ENCODE measurements around the gene KCNMA1. TPM values are rescaled to one million over a fixed set of nuclear protein-coding genes. Genes with fewer than 3 reads are reported as not detected.

Gene KCNMA1
- total RNA-seq, 2 donors from 2014 or later: 168 to 188 TPM

GRCh38 chr10:77544617-77545016 lies 93.0 kb downstream of the KCNMA1 start:
- Histone ChIP-seq H3K36me3 (no peaks in the 10 kb centered on the region), H3K27me3 (replicated peaks; ENCODE audit: insufficient read depth) (no peaks in the 10 kb centered on the region), H3K27ac (no peak overlapping the region), H3K9me3 (no peaks in the 10 kb centered on the region), H3K4me3 (no peak overlapping the region), H3K4me1 (ENCODE audit: control insufficient read depth in 1 of 2, low read depth in 2 of 2) (peaks cover 28 to 63% of the 10 kb centered on the region in 2 donors)
- DNase-seq (ENCODE audit: low spot score) (no peak), ATAC-seq (ENCODE audit: insufficient number of reproducible peaks, low FRiP score, low read depth) (no peak)
- TF ChIP-seq, protein P1, sequence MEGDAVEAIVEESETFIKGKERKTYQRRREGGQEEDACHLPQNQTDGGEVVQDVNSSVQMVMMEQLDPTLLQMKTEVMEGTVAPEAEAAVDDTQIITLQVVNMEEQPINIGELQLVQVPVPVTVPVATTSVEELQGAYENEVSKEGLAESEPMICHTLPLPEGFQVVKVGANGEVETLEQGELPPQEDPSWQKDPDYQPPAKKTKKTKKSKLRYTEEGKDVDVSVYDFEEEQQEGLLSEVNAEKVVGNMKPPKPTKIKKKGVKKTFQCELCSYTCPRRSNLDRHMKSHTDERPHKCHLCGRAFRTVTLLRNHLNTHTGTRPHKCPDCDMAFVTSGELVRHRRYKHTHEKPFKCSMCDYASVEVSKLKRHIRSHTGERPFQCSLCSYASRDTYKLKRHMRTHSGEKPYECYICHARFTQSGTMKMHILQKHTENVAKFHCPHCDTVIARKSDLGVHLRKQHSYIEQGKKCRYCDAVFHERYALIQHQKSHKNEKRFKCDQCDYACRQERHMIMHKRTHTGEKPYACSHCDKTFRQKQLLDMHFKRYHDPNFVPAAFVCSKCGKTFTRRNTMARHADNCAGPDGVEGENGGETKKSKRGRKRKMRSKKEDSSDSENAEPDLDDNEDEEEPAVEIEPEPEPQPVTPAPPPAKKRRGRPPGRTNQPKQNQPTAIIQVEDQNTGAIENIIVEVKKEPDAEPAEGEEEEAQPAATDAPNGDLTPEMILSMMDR (IDR thresholded peaks at IDR 0.05): no peak

- Histone ChIP-seq H3K36me3 (no peaks in the 10 kb centered on the region), H3K9me3 (no peaks in the 10 kb centered on the region), H3K27ac (no peak overlapping the region), H3K4me1 (ENCODE audit: control insufficient read depth in 1 of 2, low read depth in 2 of 2) (peaks cover 22 to 52% of the 10 kb centered on the region in 2 donors), H3K27me3 (replicated peaks; ENCODE audit: insufficient read depth) (no peaks in the 10 kb centered on the region), H3K4me3 (no peak overlapping the region)
- TF ChIP-seq, protein P1 (IDR thresholded peaks at IDR 0.05): no peak
- no peak for DNase-seq (ENCODE audit: low spot score)
- ATAC-seq (ENCODE audit: insufficient number of reproducible peaks, low FRiP score, low read depth): no peak
These were observed 94.8 kb downstream of the KCNMA1 start for GRCh38 chr10:77542710-77543259.

DNA sequence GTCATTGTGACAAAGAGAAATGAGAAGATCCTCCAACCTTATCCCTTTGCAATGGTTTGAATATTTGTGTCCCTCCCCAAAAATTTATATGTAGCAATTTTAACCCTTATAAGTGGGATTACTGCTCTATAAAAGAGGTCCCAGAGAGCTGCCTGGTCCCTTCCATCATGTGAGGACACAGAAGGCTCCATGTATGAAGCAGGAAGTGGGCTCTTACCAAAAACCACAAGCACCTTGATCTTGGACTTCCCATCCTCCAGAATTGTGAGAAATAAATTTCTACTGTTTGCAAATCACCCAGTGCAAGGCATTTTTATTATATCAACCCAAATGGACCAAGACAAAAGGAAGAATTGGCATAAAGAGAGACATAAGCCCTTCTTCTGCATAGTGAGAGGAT lies 95.7 kb downstream of the KCNMA1 start:
- peak overlapping the region in 1 of 2 donors; percentile 18 for H3K27ac ChIP-seq
- H3K4me3 ChIP-seq: no peak overlapping the region
- no peaks in the 10 kb centered on the region for H3K36me3 ChIP-seq
- peaks cover 20 to 51% of the 10 kb centered on the region in 2 donors for H3K4me1 ChIP-seq (ENCODE audit: control insufficient read depth in 1 of 2, low read depth in 2 of 2)
- DNase-seq (ENCODE audit: low spot score): no peak
- TF ChIP-seq, protein P1 (IDR thresholded peaks at IDR 0.05): no peak
- ATAC-seq (ENCODE audit: insufficient number of reproducible peaks, low FRiP score, low read depth): no peak
- no peaks in the 10 kb centered on the region for H3K9me3 ChIP-seq
- H3K27me3 ChIP-seq (replicated peaks; ENCODE audit: insufficient read depth): no peaks in the 10 kb centered on the region

GRCh38 chr10:77541247-77541646 lies 96.4 kb downstream of the KCNMA1 start:
- Histone ChIP-seq H3K36me3 (no peaks in the 10 kb centered on the region), H3K4me3 (no peak overlapping the region), H3K4me1 (ENCODE audit: control insufficient read depth in 1 of 2, low read depth in 2 of 2) (peaks cover 16 to 48% of the 10 kb centered on the region in 2 donors), H3K9me3 (no peaks in the 10 kb centered on the region), H3K27me3 (replicated peaks; ENCODE audit: insufficient read depth) (no peaks in the 10 kb centered on the region), H3K27ac (no peak overlapping the region)
- ATAC-seq (ENCODE audit: insufficient number of reproducible peaks, low FRiP score, low read depth): no peak
- TF ChIP-seq, protein P1 (IDR thresholded peaks at IDR 0.05): no peak
- no peak for DNase-seq (ENCODE audit: low spot score)

- H3K4me3 ChIP-seq: no peak overlapping the region
- no peak for ATAC-seq (ENCODE audit: insufficient number of reproducible peaks, low FRiP score, low read depth)
- no peak for DNase-seq (ENCODE audit: low spot score)
- no peaks in the 10 kb centered on the region for H3K9me3 ChIP-seq
- no peaks in the 10 kb centered on the region for H3K27me3 ChIP-seq (replicated peaks; ENCODE audit: insufficient read depth)
- H3K4me1 ChIP-seq (ENCODE audit: control insufficient read depth in 1 of 2, low read depth in 2 of 2): peaks cover 10 to 32% of the 10 kb centered on the region in 2 donors
- no peak overlapping the region for H3K27ac ChIP-seq
- TF ChIP-seq, protein P1 (IDR thresholded peaks at IDR 0.05): no peak
- no peaks in the 10 kb centered on the region for H3K36me3 ChIP-seq
These were observed 98.3 kb downstream of the KCNMA1 start for GRCh38 chr10:77539147-77539935.
